ENCODE measurements around the gene NKIRAS1.

NKIRAS1 gene

DNA sequence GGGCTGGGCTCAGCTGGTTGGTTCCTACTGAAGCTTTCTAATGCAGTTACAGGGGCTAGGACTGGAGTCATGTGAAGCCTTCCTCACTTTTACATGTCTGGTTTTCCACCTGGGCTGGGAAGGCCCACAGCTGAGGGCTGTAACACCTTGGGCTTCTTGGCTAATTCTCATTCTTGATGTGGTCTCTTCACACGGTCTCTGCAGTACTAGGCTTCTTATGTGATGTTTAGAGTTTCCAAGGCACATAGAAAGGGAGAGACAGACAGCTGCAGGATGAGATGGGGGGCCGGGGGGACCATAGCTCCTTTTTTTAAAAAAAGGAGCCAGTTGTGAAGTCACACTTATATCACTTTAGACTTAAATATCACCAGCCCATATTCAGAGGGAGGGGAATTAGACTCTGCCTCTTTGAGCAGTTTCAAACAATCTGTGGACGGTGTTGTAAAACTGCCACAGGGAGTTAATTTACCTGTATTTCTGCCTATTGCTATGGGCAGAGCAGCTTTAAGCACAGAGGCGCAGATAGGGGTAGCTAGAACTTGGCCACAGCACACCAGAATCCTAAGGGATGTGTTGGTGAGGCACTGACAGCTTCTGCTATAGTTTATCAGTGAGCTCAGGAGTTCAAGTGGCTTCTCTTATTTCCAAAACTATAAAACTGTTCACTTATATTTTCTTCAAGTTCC lies 46.7 kb downstream of the NKIRAS1 start:
- TF ChIP-seq ZFX (IDR thresholded peaks at IDR 0.05): no peak
- TF ChIP-seq, protein P1, sequence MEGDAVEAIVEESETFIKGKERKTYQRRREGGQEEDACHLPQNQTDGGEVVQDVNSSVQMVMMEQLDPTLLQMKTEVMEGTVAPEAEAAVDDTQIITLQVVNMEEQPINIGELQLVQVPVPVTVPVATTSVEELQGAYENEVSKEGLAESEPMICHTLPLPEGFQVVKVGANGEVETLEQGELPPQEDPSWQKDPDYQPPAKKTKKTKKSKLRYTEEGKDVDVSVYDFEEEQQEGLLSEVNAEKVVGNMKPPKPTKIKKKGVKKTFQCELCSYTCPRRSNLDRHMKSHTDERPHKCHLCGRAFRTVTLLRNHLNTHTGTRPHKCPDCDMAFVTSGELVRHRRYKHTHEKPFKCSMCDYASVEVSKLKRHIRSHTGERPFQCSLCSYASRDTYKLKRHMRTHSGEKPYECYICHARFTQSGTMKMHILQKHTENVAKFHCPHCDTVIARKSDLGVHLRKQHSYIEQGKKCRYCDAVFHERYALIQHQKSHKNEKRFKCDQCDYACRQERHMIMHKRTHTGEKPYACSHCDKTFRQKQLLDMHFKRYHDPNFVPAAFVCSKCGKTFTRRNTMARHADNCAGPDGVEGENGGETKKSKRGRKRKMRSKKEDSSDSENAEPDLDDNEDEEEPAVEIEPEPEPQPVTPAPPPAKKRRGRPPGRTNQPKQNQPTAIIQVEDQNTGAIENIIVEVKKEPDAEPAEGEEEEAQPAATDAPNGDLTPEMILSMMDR (conservative IDR thresholded peaks at IDR 0.05): no peak
- no peak overlapping the region for H3K27ac ChIP-seq

DNA sequence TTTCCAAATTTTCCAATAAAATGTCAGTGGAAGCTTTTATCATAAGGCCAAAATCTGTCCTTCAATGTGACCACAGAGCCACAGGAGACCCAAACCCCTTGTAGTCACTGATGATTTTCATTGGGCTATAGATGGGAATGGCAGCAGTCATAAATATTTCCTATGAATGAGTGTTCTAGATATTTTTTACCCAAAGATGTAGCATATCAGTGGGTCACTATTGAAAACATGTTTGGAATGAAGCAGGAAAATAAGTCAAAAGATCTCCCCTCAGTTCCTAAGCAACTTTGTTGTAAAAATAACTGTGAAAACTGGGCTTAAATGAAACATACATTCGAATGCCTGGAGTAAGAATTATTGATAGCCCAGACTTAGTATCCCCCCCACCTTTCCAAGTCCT lies 49.0 kb downstream of the NKIRAS1 start:
- no peak for TF ChIP-seq ZFX (IDR thresholded peaks at IDR 0.05)
- TF ChIP-seq, protein P1 (conservative IDR thresholded peaks at IDR 0.05): no peak
- H3K27ac ChIP-seq: no peak overlapping the region

DNA sequence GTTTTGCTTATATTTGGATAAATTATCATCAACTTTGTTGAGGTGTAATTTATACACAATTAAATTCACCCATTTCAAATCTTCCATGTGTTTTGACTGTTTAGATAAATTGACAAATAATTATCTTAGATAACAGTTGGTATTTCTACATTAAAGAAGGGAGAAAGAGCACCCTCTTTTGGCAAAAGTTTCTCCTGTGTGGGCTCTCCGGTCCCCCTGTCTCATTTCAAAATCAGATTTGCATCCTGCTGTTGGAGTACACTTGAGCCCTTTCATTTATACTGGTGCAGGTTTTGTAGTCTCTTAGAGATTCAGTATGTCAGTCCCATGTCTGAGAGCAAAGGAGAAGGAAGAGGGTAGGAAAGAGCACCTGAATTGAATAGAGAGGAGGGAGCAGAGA lies 49.4 kb downstream of the NKIRAS1 start:
- H3K27ac ChIP-seq: no peak overlapping the region
- TF ChIP-seq ZFX (IDR thresholded peaks at IDR 0.05): no peak
- TF ChIP-seq, protein P1 (conservative IDR thresholded peaks at IDR 0.05): no peak

DNA sequence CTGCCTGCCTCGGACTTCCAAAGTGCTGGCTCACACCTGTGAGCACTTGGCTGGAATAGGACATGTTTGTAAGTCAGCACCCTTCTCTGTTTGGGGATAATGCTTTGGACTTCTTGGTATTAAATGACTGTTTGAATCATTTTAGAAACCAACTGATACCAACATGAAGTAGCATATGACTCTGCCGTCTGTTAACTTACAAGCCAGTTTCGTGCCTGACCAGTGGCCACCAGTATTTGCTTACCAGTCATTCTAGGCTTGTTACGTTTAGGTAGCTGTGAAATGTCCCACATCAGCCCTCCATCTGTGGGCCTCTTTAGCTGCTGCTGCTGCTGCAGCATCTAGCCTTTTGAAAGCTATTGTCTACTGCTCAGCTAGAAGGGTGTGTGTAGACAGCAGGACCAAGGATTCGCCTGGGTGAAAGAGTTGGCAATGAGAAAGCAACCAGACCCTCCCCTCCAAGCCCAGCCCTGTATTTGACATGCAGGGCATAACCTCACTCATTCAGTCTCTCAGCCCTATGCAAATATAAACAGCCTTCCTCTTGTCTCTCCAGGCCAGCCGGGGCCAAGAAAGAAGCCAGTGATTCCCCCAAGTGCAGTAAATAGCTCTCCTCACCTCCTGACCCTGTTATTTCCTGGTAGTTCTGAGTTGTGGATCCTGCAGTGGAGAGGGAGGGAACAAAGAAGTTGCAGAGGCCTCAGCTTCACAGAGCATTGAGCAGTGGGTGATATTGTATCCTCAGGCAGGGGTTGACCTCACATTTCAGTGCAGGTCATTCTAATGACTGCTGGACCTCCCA lies 51.0 kb downstream of the NKIRAS1 start:
- H3K27ac ChIP-seq: peak overlapping the region; percentile 20; the same call in 1 of the 2 replicates
- no peak for TF ChIP-seq ZFX (IDR thresholded peaks at IDR 0.05)
- TF ChIP-seq, protein P1 (conservative IDR thresholded peaks at IDR 0.05): no peak

DNA sequence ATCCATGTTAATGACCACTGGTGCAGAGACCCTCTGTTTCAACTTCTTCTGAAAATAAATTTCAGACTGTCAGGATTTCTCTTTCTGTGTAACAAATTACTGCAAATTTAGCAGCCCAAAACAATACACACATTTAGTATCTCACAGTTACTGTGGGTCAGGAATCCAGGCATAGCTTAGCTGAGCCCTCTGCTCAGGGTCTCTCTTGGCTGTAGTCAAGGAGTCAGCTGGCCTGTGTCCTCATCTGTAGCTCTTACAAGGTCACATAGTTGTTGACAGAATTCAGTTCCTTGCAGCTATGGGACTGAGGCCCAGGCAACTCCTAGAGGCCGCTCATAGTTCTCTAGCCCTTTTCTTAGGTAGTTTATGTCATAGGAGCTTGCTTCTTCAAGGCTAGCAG lies 51.9 kb downstream of the NKIRAS1 start:
- peak overlapping the region; percentile 20; the same call in 1 of the 2 replicates for H3K27ac ChIP-seq
- TF ChIP-seq, protein P1 (conservative IDR thresholded peaks at IDR 0.05): no peak
- TF ChIP-seq ZFX (IDR thresholded peaks at IDR 0.05): no peak

DNA sequence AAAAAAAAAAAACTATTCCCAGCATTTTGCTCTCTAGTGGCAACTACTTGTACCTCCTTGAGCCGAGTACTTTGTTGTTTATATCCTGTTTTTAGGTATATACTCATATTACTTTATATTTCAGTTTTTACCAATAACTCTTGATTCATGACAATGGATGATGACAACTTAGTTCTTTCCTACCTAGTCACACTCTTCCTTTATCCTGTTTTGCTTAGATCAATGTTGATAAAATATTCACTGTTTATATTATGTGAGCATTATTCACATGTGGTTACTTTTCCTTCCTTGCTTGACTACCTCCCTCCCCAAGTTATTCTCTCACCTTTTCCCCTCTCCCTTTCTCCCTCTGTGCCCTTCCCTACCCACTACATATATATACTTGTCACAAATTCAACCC lies 53.7 kb downstream of the NKIRAS1 start:
- no peak overlapping the region for H3K27ac ChIP-seq
- no peak for TF ChIP-seq ZFX (IDR thresholded peaks at IDR 0.05)
- TF ChIP-seq, protein P1 (conservative IDR thresholded peaks at IDR 0.05): no peak

DNA sequence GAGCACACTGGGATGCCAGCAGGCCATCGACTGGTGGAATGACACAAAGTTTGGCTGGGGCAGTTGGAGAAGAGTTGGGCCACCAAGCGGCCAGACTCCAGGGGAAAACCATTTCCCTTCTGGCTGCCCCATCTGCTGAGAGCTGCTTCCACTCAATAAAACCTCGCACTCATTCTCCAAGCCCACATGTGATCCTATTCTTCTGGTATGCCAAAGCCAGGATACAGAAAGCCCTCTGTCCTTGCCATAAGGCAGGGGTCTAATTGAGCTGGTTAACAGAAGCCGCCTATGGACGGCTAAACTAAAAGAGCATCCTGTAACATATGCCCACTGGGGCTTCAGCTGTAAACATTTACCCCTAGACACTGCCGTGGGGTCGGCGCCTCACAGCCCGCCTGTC lies 55.1 kb downstream of the NKIRAS1 start:
- no peak overlapping the region for H3K27ac ChIP-seq
- TF ChIP-seq, protein P1 (conservative IDR thresholded peaks at IDR 0.05): no peak
- no peak for TF ChIP-seq ZFX (IDR thresholded peaks at IDR 0.05)

All from C4-2B (cell line).